Neural cell (in vitro differentiated cells): ENCODE measurements around the gene GPR161. TPM values are rescaled to one million over a fixed set of nuclear protein-coding genes. Genes with fewer than 3 reads are reported as not detected.

Experiments
- H2AFZ ChIP-seq: fragments of 200-600, 300-800 bp; sonication (generic), shearing (Covaris generic); 2 replicates; pipeline ENCODE4 v1.6.0; 2014; ENCODE audit warnings: low read depth, mild to moderate bottlenecking, antibody characterized with exemption, low read length, moderate library complexity
- H3F3A ChIP-seq: fragments of 200-600 bp; shearing (Covaris generic); 2 replicates; pipeline ENCODE4 v1.6.1; 2016; ENCODE audit warnings: mild to moderate bottlenecking, moderate library complexity, mixed read lengths, antibody characterized with exemption, low read length; ENCODE audit not compliant: insufficient read depth, poor library complexity, severe bottlenecking
- H3K27ac ChIP-seq: fragments of 200-600, 300-800 bp; sonication (generic), shearing (Covaris generic); 2 replicates; pipeline ENCODE4 v1.5.1; 2014; ENCODE audit warnings: mild to moderate bottlenecking, low read length, moderate library complexity
- H3K27me3 ChIP-seq: fragments of 300-800, 200-600 bp; sonication (generic), shearing (Covaris generic); 2 replicates; pipeline ENCODE4 v1.6.0; 2014; ENCODE audit warnings: mild to moderate bottlenecking, low read depth, low read length, moderate library complexity; ENCODE audit not compliant: insufficient read depth
- H3K36me3 ChIP-seq: fragments of 300-800, 200-600 bp; sonication (generic), shearing (Covaris generic); 2 replicates; pipeline ENCODE4 v1.5.1; 2014; ENCODE audit warnings: mild to moderate bottlenecking, antibody characterized with exemption, low read length, moderate library complexity; ENCODE audit not compliant: insufficient read depth
- H3K4me2 ChIP-seq: fragments of 300-800, 200-600 bp; sonication (generic), shearing (Covaris generic); 2 replicates; pipeline ENCODE4 v1.6.0; 2014; ENCODE audit warnings: mild to moderate bottlenecking, low read length
- H3K4me3 ChIP-seq: fragments of 300-800, 200-600 bp; sonication (generic), shearing (Covaris generic); 2 replicates; pipeline ENCODE4 v1.5.1; 2014; ENCODE audit warnings: mild to moderate bottlenecking, low read length, moderate library complexity
- H3K79me2 ChIP-seq: fragments of 200-600 bp; shearing (Covaris generic); replicated peaks from 2 replicates; pipeline ENCODE4 v1.6.0; 2014; ENCODE audit warnings: mild to moderate bottlenecking, low read length, moderate library complexity; ENCODE audit not compliant: insufficient read depth
- H3K9ac ChIP-seq: fragments of 300-800, 200-600 bp; sonication (generic), shearing (Covaris generic); 2 replicates; pipeline ENCODE4 v1.6.1; 2016; ENCODE audit warnings: mild to moderate bottlenecking, low read length, mixed read lengths
- H3K9me2 ChIP-seq: fragments of 200-600 bp; shearing (Covaris generic); 2 replicates; pipeline ENCODE4 v1.6.1; 2016; ENCODE audit warnings: mild to moderate bottlenecking, low read length, mixed read lengths; ENCODE audit not compliant: insufficient read depth
- H3K9me3 ChIP-seq: fragments of 200-600, 300-800 bp; sonication (generic), shearing (Covaris generic); 2 replicates; pipeline ENCODE4 v1.6.1; 2016; ENCODE audit warnings: mild to moderate bottlenecking, mixed run types, low read length, moderate library complexity, mixed read lengths
- H4K20me1 ChIP-seq: fragments of 200-600 bp; shearing (Covaris generic); 2 replicates; pipeline ENCODE4 v1.6.1; 2016; ENCODE audit warnings: mild to moderate bottlenecking, mixed run types; ENCODE audit not compliant: insufficient read depth
- EP300 ChIP-seq: fragments of 450-650 bp; conservative IDR thresholded peaks from 2 replicates; pipeline ENCODE4 v1.6.1; 2014; ENCODE audit warnings: antibody characterized with exemption, mild to moderate bottlenecking, moderate library complexity; ENCODE audit not compliant: poor library complexity, severe bottlenecking
- EZH2 ChIP-seq: fragments of 200-600, 300-800 bp; shearing (Covaris generic), sonication (generic); IDR thresholded peaks from 2 replicates; pipeline ENCODE4 v1.6.1; 2014; ENCODE audit warnings: antibody characterized with exemption, low read length, borderline replicate concordance, mild to moderate bottlenecking; ENCODE audit not compliant: insufficient read depth, poor library complexity, severe bottlenecking
- MXI1 ChIP-seq: fragments of 450-650 bp; conservative IDR thresholded peaks from 2 replicates; pipeline ENCODE4 v1.6.1; 2014; ENCODE audit warnings: antibody characterized with exemption, mild to moderate bottlenecking; ENCODE audit not compliant: poor library complexity, severe bottlenecking
- POLR2AphosphoS5 ChIP-seq: IDR thresholded peaks from 2 replicates; pipeline ENCODE4 v1.6.1; 2012
- RAD21 ChIP-seq: fragments of 450-650 bp; conservative IDR thresholded peaks from 2 replicates; pipeline ENCODE4 v1.6.1; 2014; ENCODE audit warnings: antibody characterized with exemption, mild to moderate bottlenecking, moderate library complexity
- SMC3 ChIP-seq: fragments of 450-650 bp; conservative IDR thresholded peaks from 2 replicates; pipeline ENCODE4 v1.6.1; 2014; ENCODE audit warnings: antibody characterized with exemption, mild to moderate bottlenecking, moderate library complexity; ENCODE audit not compliant: poor library complexity
- TAF1 ChIP-seq: IDR thresholded peaks from 2 replicates; pipeline ENCODE4 v1.6.1; 2012; ENCODE audit warnings: low read depth
- polyA plus RNA-seq: library from polyadenylated mRNA; depleted of rRNA; stranded (reverse); fragments of >200 nt; gene quantifications from 2 replicates; pipeline ENCODE4 v1.2.3, GENCODE V29; 2014
- TF ChIP-seq, protein P1 (sequence below): IDR thresholded peaks from 2 replicates; pipeline ENCODE4 v1.6.1; 2012; ENCODE audit warnings: borderline replicate concordance
- TF ChIP-seq, protein P2 (sequence below): fragments of 450-650 bp; IDR thresholded peaks from 2 replicates; pipeline ENCODE4 v1.5.1; 2014; ENCODE audit warnings: antibody characterized with exemption, mild to moderate bottlenecking, moderate library complexity; ENCODE audit not compliant: poor library complexity, severe bottlenecking

The GPR161 gene
- polyA plus RNA-seq, 1 donor from 2014 or later: 39.0 TPM

DNA sequence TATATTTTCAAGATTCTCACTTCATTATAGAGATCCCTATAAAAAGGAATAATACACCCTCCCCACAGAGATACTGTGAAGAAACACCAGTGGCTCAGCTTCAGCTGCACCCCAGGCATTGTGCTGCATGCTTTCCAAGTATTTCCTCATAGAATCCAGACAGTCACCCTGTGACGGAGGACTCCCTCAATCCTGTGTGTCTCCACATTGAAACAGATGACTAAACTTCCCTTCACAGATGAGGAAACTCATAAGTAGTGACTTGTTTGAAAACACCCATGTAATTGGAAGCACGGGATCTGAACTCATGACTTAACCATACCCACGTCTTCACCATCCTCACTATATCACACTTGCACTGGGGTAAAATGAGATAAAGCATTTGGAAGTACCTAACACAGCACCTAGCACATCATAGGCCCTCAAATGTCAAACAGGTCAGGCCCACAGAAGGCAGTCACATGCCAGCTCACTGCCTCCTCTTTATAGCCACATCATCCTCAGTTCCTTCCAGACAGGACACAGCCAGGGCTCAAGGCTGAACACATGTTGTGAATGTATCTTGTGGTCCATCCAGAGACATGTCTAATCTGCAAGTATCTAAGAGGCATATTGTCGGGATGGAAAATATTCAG, 55.2 kb downstream of the GPR161 start:
- H3K9me3 ChIP-seq: no peaks in the 10 kb centered on the region
- H3K79me2 ChIP-seq: no peaks in the 10 kb centered on the region
- H3K27ac ChIP-seq: no peak overlapping the region
- no peak overlapping the region for H2AFZ ChIP-seq
- H3K9me2 ChIP-seq: no peaks in the 10 kb centered on the region
- H3K4me3 ChIP-seq: no peak overlapping the region
- no peaks in the 10 kb centered on the region for H3K27me3 ChIP-seq
- H3K4me2 ChIP-seq: no peak overlapping the region
- H4K20me1 ChIP-seq: no peaks in the 10 kb centered on the region
- TF ChIP-seq MXI1: no peak
- no peak for TF ChIP-seq TAF1
- TF ChIP-seq, protein P1, sequence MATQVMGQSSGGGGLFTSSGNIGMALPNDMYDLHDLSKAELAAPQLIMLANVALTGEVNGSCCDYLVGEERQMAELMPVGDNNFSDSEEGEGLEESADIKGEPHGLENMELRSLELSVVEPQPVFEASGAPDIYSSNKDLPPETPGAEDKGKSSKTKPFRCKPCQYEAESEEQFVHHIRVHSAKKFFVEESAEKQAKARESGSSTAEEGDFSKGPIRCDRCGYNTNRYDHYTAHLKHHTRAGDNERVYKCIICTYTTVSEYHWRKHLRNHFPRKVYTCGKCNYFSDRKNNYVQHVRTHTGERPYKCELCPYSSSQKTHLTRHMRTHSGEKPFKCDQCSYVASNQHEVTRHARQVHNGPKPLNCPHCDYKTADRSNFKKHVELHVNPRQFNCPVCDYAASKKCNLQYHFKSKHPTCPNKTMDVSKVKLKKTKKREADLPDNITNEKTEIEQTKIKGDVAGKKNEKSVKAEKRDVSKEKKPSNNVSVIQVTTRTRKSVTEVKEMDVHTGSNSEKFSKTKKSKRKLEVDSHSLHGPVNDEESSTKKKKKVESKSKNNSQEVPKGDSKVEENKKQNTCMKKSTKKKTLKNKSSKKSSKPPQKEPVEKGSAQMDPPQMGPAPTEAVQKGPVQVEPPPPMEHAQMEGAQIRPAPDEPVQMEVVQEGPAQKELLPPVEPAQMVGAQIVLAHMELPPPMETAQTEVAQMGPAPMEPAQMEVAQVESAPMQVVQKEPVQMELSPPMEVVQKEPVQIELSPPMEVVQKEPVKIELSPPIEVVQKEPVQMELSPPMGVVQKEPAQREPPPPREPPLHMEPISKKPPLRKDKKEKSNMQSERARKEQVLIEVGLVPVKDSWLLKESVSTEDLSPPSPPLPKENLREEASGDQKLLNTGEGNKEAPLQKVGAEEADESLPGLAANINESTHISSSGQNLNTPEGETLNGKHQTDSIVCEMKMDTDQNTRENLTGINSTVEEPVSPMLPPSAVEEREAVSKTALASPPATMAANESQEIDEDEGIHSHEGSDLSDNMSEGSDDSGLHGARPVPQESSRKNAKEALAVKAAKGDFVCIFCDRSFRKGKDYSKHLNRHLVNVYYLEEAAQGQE: no peak
- no peak for TF ChIP-seq EP300
- TF ChIP-seq RAD21: no peak
- no peak for TF ChIP-seq EZH2
- TF ChIP-seq, protein P2, sequence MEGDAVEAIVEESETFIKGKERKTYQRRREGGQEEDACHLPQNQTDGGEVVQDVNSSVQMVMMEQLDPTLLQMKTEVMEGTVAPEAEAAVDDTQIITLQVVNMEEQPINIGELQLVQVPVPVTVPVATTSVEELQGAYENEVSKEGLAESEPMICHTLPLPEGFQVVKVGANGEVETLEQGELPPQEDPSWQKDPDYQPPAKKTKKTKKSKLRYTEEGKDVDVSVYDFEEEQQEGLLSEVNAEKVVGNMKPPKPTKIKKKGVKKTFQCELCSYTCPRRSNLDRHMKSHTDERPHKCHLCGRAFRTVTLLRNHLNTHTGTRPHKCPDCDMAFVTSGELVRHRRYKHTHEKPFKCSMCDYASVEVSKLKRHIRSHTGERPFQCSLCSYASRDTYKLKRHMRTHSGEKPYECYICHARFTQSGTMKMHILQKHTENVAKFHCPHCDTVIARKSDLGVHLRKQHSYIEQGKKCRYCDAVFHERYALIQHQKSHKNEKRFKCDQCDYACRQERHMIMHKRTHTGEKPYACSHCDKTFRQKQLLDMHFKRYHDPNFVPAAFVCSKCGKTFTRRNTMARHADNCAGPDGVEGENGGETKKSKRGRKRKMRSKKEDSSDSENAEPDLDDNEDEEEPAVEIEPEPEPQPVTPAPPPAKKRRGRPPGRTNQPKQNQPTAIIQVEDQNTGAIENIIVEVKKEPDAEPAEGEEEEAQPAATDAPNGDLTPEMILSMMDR: no peak
- TF ChIP-seq SMC3: no peak
- TF ChIP-seq POLR2AphosphoS5: no peak
- no peak overlapping the region for H3K9ac ChIP-seq
- H3K36me3 ChIP-seq: no peaks in the 10 kb centered on the region
- H3F3A ChIP-seq: no peaks in the 10 kb centered on the region

DNA sequence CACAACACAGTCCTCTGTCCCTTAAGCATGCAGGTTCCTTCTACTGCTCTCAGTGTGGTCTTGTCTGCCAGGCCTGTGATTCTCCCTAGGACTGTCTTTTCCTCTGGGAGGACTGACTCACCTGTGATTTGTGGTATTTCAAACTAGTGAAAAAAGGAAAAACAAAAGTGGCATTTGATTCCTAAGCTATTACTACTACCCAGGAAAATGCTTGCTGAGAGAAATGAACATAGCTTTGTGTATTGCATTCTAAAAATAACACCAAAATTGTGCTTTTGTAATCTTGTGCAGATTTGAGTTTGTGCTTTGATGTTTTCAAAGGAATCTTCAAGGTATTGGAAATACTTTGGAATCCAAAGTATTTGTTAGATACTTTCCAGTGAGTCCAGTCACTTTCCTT, 57.0 kb downstream of the GPR161 start:
- no peak for TF ChIP-seq RAD21
- TF ChIP-seq POLR2AphosphoS5: no peak
- TF ChIP-seq EZH2: no peak
- TF ChIP-seq TAF1: no peak
- Histone ChIP-seq H2AFZ (no peak overlapping the region), H3K9me3 (no peaks in the 10 kb centered on the region), H3K4me2 (no peak overlapping the region), H3K9ac (no peak overlapping the region), H3K36me3 (no peaks in the 10 kb centered on the region), H3K79me2 (no peaks in the 10 kb centered on the region), H3F3A (no peaks in the 10 kb centered on the region), H4K20me1 (no peaks in the 10 kb centered on the region), H3K4me3 (no peak overlapping the region), H3K27me3 (no peaks in the 10 kb centered on the region), H3K9me2 (no peaks in the 10 kb centered on the region), H3K27ac (no peak overlapping the region)
